ENCODE data around the gene RECK.
"Not testable (repeated sequence)": the region's sequence is repeated elsewhere in the genome, so short reads cannot be mapped to it uniquely, and the experiment has no call there.

RECK gene

DNA sequence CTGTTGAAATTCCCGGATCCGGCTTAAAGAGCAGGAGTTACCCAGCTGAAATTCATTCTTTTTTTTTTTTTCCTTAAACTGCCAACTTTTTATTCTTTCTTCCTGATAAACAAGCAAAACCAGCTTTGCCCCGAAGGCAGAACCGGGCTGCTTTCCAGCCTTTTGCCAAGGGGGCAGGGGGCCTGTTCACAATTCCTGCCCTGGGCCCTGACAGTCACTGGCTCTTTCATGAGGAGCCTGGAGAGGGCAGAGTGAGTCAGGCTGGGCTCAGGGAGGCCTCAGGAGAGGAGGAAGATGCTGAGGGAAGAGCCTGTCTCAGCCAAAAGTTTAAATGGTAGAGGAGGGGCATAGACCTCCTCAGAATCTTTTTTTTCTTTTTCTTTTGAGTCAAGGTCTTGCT lies 104.6 kb downstream of the RECK start:
- no peak for DNase-seq

GRCh38 chr9:36141761-36142160 lies 105.0 kb downstream of the RECK start:
- no peak for DNase-seq

DNA sequence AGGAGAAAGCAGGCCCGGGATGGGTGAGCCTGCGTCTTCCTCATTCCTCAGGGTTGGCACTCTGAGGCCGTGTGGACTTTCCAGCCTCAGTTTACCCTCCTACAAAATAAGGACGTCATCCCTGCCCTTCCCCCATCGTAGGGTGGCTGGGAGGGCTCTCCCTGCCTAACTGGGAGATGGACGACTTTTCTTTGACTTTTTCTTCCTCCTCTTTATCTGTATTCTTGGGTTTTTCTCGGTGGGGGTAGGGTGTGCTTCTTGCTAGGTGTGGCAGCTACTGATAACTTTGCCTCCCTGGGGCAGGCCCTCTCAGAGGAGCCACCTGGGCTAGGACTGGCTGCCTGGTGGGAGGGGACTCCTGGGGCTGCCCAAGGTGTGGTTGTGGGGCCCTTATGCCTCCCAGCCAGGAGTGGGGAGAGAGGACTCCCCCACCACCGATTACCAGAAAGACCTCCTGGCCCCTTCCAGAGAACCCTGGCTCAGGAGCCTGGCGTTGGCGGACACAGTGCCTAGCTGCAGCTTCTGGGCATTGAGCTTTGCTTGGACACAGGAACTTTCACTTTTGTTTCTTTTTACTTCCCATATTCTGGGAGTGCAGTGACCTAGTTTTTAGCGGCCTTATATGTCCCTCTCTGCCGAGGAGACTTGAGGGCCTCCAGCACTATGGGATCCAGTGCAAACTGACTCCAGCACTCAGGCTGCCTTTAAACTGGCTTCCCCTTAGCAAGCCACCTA lies 106.0 kb downstream of the RECK start:
- DNase-seq, result no peak

DNA sequence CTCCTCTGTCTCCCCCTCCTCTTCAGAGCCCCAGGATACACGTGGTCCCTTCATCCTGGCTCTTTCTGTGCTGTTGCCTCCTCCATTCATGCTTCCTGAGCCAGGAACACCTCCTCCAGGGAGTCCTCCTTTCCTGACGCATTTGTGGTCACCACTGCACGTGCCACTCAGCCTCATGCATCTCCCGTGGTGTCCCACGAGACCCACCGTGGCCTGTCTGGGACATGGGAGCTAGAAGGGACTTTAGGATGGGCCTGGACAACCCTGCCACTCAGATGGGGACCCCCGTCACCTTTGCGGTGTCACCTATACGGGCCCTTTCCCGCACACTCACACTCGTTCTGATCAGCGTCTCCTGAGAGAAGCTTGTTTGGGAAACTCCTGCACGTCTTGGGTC lies 106.5 kb downstream of the RECK start:
- DNase-seq, result no peak

- DNase-seq, result no peak
These were observed 107.9 kb downstream of the RECK start for GRCh38 chr9:36144309-36145232.

GRCh38 chr9:36145970-36146369 lies 109.3 kb downstream of the RECK start:
- DNase-seq, result no peak

GRCh38 chr9:36146651-36147050 lies 109.9 kb downstream of the RECK start:
- DNase-seq, result no peak

DNA sequence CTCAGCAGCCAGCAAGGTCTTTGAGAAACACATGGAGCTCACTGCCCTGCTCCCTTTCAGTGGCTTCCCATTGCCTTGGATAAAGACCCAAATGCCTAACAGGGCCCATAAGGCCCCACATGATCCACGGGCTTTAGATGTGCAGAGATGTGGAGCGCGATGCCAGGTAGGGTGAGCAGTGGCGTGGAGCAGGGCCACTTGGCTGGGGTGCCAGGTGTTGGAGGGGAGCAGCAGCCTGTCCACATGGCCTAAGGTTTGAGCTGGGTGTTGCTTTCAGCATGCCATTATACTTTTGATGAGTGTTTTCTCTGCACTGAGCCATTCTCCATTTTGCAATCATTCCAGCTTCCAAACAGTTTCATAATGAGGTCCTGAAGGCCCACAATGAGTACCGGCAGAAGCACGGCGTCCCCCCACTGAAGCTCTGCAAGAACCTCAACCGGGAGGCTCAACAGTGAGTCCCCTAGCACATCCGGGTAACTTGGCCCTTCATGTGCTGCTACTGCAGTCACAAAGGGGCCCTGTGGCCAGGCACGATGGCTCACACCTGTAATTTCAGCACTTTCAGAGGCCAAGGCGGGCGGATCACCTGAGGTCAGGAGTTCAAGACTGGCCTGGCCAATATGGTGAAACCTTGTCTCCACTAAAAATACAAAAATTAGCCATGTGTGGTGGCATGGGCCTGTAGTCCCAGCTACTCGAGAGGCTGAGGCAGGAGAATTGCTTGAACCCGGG lies 110.9 kb downstream of the RECK start:
- DNase-seq, result no peak

GRCh38 chr9:36148311-36149051 lies 111.8 kb downstream of the RECK start:
- peak in 1 of 2 experiments; percentile 17 for DNase-seq

DNA sequence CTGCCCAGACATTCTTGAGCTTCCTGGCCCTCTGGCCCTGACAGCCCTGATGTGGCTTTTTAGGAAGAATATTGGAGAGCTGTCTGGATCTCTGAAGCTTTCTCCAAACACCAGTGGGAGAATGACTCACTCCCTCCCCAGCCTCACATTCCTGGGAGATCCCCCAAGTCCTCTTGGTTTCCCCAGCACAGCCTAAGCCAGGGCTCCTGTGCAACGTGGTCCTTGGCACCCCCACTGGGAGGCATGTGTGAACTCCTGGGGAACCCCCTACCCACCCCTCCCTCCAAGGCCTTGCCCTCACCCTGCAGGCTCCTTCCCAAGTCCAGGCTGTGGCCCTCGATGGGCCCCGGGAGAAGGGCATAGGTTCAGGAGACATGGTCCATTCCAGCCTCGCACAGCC lies 112.5 kb downstream of the RECK start:
- no peak for DNase-seq

- no peak for DNase-seq
These were observed 114.0 kb downstream of the RECK start for GRCh38 chr9:36150574-36151315.

- peak in 1 of 2 experiments; percentile 7 for DNase-seq
These were observed 114.8 kb downstream of the RECK start for GRCh38 chr9:36151316-36152210.

DNA sequence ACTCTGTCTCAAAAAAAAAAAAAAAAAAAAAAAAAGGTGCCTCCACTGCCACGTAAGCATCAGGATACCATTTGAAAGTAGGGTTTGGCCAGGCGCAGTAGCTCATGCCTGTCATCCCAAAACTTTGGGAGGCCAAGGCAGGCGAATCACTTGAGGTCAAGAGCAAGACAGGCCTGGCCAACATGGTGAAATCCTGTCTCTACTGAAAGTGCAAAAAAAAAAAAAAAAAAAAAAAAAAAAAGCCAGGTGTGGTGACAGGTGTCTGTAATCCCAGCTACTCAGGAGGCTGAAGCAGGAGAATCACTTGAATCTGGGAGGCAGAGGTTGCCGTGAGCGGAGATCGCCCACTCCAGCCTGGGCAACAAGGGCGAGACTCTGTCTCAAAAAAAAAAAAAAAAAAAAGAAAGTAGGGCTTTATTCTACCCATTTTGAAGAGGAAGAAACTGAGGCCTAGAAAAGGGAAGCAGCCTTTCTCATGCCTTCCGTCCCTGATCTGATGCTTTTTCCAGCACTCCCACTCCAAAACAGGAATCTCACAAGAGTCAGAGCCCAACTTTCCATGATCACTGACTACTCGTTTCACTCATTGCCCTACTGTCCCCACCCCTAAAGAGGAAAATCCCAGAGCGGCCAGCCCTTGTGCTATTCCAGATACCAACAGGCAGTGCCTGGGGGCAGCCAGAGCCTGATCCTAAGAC lies 116.2 kb downstream of the RECK start:
- no peak for DNase-seq

DNA sequence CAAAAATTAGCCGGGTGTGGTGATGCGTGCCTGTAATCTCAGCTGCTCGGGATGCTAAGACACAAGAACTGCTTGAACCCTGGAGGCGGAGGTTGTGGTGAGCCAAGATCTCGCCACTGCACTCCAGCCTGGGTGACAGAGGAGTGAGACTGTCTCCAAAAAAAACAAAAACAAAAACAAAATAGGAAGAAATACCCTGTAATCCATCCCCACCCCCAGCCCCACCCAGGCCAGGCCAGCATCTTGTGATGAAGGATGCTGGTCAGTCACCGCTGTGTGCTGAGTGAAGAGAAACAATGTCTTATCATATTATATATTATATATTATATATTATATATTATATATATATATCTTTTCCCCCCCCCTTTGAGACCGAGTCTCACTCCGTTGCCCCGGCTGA lies 117.0 kb downstream of the RECK start:
- no peak for DNase-seq

DNA sequence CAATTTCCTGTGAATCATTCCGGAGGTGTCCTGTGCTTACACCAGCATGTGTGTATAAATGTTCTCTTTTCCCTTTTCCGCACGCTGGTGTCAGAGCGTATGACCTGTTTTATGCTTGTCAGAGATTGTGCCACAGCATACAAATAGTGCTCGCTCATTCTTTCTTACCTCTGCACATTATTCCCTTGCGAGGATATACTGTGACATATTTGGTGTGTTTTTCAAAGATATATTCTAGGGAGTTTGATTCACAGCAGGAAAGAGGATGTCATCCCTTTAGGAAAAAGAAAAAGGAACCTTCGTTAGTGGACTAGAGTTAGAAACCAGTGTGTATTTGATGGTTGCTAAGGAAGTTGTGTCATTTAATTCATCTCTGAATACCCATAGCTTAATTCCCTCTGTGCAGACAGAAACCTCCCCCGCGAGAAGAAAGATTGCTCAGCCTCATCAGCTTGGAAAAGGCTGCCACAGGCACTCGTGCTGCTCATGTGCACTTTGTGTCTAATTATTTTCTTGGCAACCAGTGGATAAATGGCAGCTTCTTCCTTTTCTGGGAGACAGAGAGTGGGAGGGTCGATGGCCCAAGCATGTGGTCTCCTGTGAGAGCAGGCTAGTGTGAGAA lies 117.7 kb downstream of the RECK start:
- DNase-seq, result no peak

DNA sequence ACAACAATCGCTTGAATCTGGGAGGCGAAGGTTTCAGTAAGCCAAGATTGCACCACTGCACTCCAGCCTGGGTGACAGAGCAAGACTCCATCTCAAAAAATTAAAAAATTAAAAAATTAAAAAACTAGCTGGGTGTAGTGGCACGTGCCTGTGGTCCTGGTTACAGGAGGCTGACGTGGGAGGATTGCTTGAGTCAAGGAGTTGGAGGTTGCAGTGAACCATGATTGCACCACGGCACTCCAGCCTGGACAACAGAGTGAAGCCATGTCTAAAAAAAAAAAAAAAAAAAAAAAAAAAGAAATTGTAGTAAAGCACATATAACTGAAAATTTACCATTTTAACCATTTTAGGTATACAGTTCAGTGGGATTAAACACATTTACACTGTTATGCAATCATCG lies 119.4 kb downstream of the RECK start:
- DNase-seq, result no peak

DNA sequence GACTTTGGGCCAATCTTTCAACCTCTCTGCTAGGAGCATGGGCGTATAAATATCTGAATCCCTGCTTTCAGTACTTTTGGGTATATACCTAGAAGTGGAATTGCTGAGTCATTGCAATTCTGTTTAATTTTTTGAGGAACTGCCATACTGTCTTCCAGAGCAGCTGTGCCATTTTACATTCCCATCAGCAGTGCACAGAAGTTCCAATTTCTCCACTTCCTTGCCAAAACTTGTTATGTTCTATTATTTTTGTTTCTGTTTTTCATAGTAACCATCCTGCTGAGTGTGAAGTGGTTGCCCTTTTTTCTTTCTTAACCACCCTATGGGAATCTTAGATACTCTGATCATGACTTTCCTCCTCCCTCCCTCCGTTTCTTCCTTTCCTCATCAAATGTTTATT lies 121.4 kb downstream of the RECK start:
- DNase-seq, result no peak

DNA sequence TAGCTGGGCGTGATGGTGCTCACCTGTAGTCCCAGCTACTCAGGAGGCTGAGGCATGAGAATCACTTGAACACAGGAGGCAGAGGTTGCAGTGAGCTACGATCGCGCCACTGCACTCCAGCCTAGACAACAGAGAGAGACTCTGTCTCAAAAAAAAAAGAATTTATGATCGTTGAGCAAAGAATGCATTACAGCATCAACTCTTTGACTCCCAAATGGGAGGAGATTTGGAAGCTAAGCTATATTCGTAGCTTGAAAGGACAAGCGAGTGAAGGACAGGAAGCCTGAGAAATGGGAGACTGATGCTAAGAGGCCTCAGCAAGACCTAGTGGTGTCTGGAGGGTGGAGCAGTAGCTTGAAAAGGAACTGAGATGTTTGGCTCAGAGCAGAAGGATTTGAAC lies 122.2 kb downstream of the RECK start:
- no peak for DNase-seq

DNA sequence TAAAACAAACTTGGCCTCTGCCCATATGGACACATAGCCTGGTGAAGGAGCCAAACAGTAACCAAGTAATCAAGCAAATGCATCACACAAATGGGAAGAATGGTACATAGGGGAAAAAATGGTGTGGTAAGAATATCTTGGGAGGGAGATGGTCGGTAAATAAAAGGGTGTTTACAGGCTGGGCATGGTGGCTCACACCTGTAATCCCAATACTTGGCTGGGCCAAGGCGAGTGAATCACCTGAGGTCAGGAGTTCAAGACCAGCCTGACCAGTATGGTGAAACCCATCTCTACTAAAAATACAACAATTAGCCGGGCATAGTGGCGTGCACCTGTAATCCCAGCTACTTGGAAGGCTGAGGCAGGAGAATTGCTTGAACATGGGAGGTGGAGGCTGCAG lies 122.8 kb downstream of the RECK start:
- not testable (repeated sequence) for DNase-seq

GRCh38 chr9:36160126-36160525 lies 123.4 kb downstream of the RECK start:
- not testable (repeated sequence) for DNase-seq

Data from SW 1271 (cell line).